GM23338 (cell line): Measurements from ENCODE around the gene CNTRL. TPM values are rescaled to one million over a fixed set of nuclear protein-coding genes. Genes with fewer than 3 reads are reported as not detected.

ENCODE experiments used
- CREB1 ChIP-seq: fragments of 250-450 bp; sonication (Bioruptor Pico); IDR thresholded peaks from 2 replicates; pipeline ENCODE4 v1.5.0; 2020; ENCODE audit warnings: low read depth, mild to moderate bottlenecking, moderate library complexity
- ETS1 ChIP-seq: IDR thresholded peaks from 2 replicates; pipeline ENCODE4 v1.6.1; 2016; ENCODE audit warnings: antibody characterized with exemption
- REST ChIP-seq: IDR thresholded peaks from one replicate; pipeline ENCODE4 v1.6.1; 2018; ENCODE audit warnings: antibody characterized with exemption; ENCODE audit not compliant: unreplicated experiment
- ZNF331 ChIP-seq: fragments of 250-450 bp; sonication (Bioruptor Pico); IDR thresholded peaks from 2 replicates; pipeline ENCODE4 v1.5.0; 2020; ENCODE audit warnings: low read depth, mild to moderate bottlenecking, moderate library complexity
- ZNF462 ChIP-seq: fragments of 250-450 bp; sonication (Bioruptor Pico); IDR thresholded peaks from 2 replicates; pipeline ENCODE4 v1.5.0; 2020; ENCODE audit warnings: mild to moderate bottlenecking, moderate library complexity
- polyA plus RNA-seq: library from polyadenylated mRNA; unstranded; fragments of >200 nt; fragmentation: Nextera tagmentation; extraction: Ambion mirVana; gene quantifications from 2 replicates; pipeline ENCODE4 v1.2.1, GENCODE V29; 2016
- total RNA-seq: library from RNA; depleted of rRNA; stranded (reverse); fragments of >200 nt; shearing (Covaris generic); gene quantifications from 2 replicates; pipeline ENCODE4 v1.2.3, GENCODE V29; 2014

CNTRL gene
- total and polyA plus RNA-seq, 2 experiments from 2014 or later, result 9.2 to 11.7 TPM

- no peak for TF ChIP-seq ZNF462 (CRISPR knock-in tag)
- TF ChIP-seq CREB1 (CRISPR knock-in tag), result no peak
- no peak for TF ChIP-seq ETS1
- no peak for TF ChIP-seq REST
- TF ChIP-seq ZNF331 (CRISPR knock-in tag), result no peak
Measured at GRCh38 chr9:121217609-121218292, 143.0 kb downstream of the CNTRL start (continued).
